GM21786 (cell line): ENCODE results near the gene TNFRSF14.
"Not testable (repeated sequence)": the region's sequence is repeated elsewhere in the genome, so short reads cannot be mapped to it uniquely, and the experiment has no call there.

Experiments
- ATAC-seq: cut with Tn5 transposase; IDR thresholded peaks from one replicate; pipeline ENCODE4 v1.9.1; 2021; ENCODE audit not compliant: unreplicated experiment

TNFRSF14 gene

DNA sequence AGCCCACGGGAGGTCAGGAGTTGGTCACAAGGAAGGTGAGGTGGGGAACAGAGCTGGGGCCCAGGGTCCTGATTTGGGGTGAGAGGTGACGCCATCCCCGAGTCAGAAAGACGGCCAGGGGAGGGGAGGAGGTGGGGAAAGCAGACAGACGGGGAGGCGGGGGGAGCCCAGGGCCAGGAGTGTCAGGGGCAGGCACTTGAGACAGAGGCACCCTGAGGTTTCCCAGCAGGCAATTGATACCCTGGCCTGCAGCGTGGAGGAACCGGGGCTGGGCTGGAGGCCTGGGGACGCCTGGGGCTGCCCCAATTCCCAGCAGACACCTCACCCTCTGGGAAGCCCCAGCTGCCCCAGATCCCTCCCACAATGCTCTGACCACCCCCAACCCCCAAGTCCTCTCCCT is 3.1 kb upstream of the TNFRSF14 start:
- ATAC-seq, result not testable (repeated sequence)

DNA sequence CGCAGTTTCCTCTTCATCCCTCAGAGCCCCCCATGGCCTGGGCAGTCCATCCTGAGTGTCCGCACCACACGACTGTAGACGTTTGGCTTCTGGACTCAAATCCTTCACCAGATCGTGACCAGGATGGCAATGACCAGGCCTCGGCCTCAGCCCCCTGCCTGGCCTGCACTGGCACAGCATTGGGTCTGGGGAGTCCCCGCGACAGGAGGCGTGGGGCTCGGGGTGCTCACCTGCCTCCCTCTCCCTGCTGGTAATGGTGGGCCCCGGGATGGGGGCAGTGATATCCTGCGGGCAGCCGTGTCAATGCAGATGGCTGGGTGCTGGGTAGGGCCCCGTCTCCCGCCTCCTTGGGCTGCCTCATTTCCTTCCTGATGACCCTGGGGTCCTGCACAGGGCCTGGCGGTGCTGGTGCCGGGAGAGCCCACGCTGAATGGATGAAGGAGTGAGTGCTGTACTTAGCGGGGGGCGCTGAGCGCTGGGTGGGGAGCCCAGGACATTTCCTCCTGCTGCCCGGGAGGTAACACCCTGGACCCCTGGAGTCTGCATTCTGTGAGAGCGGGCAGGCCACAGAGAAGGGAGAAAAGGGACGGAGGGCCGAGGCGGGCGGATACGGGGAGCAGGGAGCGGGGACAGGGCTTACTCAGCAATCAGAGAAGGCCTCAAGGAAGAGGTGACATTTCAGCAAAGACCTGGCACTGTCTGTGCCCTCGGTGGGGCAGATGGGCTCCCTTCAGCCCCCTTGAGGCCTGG is 2.1 kb upstream of the TNFRSF14 start:
- no peak for ATAC-seq

DNA sequence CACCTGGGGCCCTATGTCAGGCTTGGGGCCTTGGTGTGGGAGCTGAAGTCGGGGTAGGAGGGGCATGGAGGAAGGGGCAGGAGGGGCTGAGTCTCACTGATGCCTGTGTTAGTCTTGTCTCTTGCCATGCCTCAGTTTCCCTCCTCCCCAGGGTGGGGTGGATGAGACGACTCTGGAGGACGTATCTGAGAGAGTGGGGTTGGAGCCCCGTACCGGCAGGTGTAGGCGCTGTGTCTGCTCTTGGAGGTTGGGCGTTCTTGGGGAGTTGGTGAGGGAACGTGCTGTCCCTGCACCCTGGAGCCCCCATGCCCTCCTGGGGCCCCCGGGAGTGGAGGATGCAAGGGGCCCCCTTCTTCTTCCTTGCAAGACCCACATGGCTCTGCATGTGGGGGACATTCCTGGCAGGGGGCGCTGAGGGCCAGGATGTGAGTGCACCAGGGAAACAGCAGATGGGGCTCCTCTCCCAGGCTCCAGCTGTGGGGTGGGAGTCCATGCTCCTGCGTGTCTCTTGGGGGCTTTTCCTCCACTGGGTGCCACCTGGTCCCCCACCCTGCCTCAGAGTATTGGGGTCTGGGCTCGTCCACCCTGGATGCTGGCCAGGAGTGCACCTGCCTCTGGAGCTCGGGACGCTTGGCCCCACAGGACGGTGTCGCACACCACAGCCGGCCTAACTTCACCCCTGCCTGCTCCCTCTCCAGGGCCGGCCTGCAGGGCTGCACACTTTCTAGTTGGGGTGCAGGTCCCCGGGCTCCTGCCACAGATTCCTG is 1.4 kb upstream of the TNFRSF14 start:
- no peak for ATAC-seq

DNA sequence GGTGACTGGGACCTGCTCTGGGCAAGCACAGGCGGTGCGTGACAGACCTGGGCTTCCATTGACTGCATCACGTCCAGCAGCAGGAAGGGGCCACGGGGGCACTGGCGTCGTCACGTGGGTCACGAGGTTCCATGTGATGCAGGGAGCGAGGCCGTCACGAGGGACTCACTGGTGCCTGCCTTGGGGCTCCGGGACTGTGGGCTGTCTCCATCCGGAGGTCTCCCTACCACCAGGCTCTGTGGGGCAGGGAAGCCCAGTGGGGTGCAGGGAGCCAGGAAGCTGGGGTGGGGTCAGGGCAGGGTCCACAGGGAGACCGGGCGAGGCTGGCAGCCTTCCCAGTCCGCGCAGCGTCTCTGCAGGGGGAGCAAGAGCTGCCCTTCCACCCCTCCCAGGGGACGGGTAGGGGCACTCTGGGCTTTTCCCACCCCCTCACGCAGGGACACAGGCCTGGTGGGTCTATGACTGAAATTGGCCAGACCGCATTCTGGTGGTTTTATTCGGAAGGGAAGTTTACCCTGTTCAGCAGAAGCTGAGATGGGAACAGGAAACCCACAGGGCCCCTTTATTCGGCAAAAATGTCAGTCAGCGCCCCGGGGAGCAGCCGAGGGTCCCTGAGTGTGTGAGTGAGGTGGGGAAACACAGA is 416 bp upstream of the TNFRSF14 start:
- ATAC-seq, result peak; percentile 37

DNA sequence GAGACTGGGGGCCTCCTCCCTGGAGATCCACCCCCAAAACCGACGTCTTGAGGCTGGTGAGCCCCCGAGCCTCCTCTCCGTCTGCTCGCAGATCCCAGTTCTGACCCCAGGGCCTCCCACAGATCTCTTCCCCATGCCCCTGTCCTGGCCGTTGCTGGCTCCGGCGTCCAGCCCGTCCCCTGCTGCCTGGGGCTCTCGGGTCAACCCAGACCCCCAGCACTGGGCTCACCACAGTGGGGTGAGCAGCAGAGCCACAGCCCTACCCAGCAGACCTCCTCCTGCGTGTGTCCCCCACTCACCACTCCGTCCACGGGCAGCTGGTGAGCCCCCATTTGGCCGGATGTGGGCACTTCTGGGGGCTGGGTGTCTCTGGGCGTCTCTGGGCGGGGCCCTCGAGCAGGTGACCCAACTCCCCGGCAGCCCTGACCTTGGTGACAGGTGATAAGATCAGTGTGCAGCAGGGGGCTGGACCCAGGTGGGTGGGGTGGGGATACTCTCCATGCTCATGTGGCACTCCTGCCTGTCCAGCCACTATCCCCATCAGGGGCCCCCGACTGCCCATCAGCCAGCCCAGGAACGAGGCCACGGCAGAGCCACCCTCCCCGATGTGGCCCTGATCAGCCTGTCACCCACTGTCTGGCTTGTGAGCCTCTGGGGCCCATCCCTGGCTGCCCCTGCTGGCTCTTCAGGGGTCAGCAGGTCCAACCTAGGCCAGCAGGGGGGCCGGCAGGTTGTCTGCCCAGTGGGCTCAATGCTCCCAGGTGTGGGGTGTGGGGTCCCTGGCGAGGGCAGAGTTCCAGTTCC is 709 bp downstream of the TNFRSF14 start:
- no peak for ATAC-seq

DNA sequence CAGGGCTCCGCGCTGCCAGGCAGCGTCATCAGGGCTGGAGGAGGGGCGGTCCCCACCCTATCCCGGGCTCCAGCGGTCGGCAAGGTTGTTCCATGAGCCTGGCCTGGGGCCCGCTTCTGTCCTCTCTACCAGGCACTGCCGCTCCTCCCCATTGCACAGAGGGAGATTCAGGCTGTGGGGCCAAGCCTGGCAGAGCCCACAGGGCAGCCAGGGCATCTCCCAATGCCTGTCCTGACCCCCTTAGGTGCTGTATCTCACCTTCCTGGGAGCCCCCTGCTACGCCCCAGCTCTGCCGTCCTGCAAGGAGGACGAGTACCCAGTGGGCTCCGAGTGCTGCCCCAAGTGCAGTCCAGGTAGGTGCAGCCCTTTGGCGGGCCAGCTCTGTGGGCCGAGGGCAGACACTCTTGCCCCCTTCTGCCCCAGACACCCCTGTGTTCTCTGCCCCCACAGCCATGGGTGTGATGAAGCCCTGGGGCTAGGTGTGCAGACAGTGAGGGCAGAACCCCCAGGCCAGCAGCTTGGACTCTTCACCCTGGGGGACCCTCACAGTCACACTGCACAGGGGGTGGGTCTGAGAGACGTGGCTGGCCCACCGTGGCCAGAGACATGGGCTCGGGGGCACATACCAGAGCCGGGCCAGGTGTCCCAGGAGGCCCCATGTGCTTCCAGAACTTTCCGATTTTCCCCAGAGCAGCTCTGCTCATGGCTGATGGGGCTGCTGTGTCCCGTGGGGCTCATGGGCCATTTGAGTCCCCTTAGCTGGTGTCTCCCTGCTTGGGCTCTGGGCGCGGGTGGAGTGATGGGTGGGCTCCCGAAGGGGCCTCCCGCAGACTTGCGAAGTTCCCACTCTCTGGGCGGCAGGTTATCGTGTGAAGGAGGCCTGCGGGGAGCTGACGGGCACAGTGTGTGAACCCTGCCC is 1.6 kb downstream of the TNFRSF14 start:
- no peak for ATAC-seq

DNA sequence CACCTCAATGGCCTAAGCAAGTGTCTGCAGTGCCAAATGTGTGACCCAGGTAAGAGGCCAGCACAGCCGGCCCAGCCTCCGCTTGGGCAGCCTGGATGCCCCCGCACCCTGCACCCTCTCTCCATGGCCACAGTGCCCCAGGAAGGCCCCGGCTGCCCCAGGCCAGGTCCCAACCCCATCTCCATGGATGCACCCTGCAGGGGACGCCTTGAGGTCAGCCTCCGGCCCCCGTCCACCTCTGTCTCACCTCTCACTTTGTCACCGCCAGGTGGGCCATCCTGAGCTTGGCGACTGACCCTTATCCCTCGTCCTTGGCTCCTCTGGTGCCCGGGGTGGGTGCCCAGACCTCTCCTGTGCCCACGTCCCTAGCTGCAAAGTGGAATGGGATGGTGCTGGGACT is 2.2 kb downstream of the TNFRSF14 start:
- no peak for ATAC-seq

DNA sequence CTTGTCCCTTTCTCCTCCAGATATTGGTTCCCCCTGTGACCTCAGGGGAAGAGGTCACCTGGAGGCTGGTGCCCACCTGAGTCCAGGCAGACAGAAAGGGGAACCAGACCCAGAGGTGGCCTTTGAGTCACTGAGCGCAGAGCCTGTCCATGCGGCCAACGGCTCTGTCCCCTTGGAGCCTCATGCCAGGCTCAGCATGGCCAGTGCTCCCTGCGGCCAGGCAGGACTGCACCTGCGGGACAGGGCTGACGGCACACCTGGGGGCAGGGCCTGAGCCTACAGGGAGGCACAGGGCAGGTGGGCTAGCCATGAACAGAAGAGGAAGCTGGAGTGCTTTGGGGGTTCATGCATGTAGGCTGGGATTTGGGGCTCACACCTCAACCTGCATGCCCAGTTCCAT is 2.7 kb downstream of the TNFRSF14 start:
- no peak for ATAC-seq

DNA sequence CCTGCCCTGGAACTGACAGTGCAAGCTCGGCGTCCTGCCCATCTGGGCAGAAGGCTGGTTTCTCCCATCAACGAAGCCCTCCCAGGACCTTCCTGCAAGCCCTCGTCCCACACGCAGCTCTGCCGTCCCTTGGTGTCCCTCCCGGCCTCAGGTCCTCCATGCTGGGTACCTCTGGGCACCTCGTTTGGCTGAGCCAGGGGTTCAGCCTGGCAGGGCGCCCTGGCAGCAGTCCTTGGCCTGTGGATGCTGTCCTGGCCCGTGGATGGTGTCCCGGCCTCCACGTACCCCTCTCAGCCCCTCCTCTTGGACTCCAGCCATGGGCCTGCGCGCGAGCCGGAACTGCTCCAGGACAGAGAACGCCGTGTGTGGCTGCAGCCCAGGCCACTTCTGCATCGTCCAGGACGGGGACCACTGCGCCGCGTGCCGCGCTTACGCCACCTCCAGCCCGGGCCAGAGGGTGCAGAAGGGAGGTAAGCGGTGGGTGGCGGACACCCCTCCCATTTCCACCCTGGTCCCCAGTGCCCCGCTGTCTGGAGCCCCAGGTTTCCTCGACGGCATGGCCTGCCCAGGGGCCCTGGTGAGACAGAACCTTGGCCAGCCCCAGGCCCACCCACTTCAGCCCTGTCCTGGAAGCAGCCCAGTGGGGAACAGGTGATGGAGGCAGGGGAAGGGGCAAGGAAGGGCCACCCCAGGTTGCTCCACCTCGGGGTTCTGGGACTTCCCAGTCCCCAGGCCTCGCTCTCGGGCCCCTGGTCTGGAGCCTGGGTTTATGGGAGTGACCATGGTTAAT is 3.5 kb downstream of the TNFRSF14 start:
- ATAC-seq, result no peak

DNA sequence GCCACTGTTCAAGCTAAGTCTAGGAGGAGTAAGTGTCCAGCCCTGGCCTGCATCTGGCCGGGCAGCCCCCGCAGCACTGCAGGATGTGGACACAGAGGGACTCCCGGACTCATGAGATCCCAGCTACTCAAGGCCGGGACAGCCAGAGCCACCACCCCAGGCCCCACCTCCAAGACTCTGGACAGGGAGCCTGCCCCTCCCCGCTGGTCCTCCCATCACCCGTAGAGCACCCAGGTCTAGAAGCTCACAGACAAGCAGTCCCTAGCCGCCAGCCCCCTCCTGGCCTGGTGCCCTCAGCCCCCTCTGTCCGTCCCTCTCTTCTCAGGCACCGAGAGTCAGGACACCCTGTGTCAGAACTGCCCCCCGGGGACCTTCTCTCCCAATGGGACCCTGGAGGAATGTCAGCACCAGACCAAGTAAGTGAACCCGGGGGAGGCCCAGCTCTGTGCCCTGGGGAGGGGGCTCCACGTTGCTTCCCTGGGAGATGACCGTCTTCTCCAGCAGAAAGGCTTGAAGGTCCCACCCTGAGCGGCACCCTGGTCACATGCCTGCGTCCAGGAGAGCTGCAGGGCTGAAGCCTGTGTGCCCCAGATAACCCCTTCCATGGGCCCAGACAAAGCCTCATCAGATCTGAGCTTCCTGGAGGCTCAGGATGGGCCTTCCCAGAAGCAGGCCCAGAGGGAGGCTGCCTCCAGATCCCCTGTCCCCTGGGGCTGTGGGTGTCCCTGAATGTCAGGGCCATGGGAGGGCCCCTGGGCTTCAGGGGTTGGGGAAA is 4.3 kb downstream of the TNFRSF14 start:
- no peak for ATAC-seq

DNA sequence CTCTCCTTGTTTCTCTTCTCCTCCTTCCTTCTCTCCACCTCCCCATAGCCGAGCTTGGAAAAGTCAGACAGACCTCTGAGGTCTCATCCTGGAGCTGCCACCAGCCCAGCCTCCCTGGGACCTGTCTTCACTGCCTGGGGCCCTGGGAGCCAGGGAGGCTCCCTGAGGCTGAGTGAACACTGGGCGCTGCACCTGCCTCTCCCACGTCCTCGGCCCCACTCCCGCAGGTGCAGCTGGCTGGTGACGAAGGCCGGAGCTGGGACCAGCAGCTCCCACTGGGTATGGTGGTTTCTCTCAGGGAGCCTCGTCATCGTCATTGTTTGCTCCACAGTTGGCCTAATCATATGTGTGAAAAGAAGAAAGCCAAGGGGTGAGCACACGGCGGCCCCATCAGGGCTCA is 5.3 kb downstream of the TNFRSF14 start:
- no peak for ATAC-seq

DNA sequence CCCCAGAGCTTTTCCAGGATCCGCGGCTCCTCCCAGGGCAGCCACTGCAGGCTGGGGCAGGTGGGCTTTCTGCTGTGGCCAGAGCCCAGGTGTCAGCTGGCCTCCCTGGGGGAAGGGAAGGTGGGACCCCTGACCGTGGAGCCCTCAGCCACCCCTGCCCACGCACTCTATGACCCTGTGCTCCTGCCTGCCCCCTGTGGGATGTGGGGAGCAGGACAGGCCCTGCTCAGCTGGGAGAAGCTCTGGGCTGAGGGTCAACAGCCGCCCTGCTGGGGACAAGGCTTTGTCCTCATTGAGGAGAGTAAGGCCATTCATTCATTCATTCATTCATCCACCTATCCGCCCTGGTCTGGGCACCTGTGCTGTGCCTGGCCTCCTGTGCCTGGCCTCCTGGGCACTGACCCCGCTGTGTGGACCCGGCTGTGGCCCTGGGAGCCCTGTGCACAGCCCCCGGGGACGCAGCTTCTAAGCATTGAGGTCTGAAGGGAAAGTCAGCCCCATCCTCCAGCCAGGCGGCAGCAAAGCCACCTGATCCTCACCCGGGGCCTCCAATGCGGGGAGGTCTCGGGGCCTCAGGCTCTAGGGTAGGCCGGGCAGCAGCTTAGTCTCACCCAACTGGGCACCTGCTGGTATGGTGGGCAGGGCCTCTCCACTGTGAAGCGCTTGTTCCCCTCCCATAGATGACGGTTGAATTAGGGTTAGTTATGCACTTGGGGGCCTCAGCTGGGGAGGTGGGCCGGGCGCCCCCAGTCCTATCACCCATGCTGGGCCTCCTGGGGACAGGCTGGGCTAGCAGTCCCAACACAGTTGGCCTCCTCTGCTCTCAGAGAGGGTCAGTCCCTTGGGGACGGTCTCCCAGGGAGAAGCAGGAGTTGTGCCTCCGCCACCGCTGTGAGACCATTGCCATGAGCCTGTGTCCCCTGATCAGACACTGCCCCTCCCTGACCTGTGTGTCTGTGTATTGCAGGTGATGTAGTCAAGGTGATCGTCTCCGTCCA is 6.0 kb downstream of the TNFRSF14 start:
- ATAC-seq, result no peak

DNA sequence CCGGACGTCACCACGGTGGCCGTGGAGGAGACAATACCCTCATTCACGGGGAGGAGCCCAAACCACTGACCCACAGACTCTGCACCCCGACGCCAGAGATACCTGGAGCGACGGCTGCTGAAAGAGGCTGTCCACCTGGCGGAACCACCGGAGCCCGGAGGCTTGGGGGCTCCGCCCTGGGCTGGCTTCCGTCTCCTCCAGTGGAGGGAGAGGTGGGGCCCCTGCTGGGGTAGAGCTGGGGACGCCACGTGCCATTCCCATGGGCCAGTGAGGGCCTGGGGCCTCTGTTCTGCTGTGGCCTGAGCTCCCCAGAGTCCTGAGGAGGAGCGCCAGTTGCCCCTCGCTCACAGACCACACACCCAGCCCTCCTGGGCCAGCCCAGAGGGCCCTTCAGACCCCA is 7.0 kb downstream of the TNFRSF14 start:
- no peak for ATAC-seq

DNA sequence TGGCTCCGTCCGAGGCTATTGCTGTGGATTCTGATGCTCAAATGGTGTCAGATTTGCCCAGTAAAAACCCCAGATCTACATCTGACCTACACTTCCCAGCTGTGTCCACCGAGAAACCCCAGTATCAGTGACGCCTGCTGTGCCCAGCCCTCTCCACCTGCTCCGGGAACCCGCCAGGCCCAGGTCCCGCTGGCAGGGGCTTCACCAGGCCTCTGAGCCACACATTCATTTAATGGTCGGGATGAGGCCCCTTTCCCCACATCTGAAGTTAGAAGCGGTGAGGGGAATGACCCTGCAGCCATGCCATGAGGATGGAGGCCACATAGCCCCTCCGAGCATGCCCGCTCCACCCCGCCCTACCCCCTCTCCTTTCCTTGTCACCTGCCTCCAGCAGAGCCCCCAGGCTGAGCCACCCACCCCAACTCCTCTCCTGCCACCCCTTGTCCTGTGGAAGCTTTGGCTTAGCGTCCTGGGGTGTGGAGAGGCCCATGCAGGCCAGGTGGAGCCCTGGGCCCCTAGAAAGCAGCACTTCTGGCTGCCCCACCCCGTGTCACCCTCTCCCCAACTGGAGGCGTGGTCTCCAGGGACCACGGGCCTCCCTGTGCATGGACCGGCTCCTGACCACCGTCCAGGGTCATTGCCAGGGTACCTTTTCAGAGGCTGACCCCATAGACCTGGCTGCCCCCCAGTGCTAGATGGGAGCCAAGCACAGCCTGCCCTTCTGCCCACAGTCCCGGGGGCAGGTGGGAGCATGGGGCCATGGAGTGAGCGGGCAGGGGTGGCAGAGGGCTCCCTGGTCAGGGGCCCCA is 8.0 kb downstream of the TNFRSF14 start:
- ATAC-seq, result no peak

DNA sequence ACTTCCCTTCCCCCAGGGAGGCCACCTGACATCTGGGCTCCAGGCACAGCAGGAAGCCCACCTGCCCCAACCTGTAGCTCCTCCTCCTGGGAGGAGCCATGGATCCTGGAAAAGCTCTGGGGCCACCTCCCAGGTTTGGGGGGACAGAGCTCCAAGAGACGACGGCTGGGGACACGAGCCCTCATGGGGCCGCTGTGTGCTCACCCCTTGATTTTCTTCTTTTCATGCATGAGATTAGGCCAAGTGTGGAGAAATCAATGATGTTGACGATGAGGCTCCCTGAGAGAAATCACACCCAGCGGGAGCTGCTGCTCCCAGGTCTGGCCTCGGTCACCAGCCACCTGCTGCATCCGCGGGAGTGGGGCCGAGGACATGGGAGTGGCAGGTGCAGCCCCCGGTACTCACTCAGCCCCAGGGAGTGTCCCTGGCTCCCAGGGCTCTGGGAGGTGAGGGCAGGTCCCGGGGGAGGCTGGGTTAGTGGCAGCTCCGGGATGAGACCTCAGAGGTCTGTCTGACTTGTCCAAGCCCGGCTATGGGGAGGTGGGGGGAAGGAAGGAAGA is 8.7 kb downstream of the TNFRSF14 start:
- no peak for ATAC-seq
